Skeletal muscle tissue (tissue), 5 donors: ENCODE measurements around the gene MMP14. TPM values are rescaled to one million over a fixed set of nuclear protein-coding genes. Genes with fewer than 3 reads are reported as not detected.

Experiments used
- H3K27ac ChIP-seq: one replicate; pipeline ENCODE4 v1.7.0; 2013; ENCODE audit warnings: mild to moderate bottlenecking, low read depth, low read length, inconsistent platforms
- H3K27me3 ChIP-seq, 3 donors: one replicate each; pipeline ENCODE4 v1.7.0; 2013; ENCODE audit warnings: low read length in 3 of 3; ENCODE audit not compliant: control insufficient read depth in 3 of 3, insufficient read depth in 3 of 3
- H3K36me3 ChIP-seq, 3 donors: one replicate each; pipeline ENCODE4 v1.7.0; 2013; ENCODE audit warnings: low read length in 3 of 3; ENCODE audit not compliant: control insufficient read depth in 3 of 3, insufficient read depth in 3 of 3
- H3K4me1 ChIP-seq, 3 donors: one replicate each; pipeline ENCODE4 v1.7.0; 2013; ENCODE audit warnings: low read length in 3 of 3, mild to moderate bottlenecking in 3 of 3; ENCODE audit not compliant: control insufficient read depth in 3 of 3, insufficient read depth in 3 of 3
- H3K4me3 ChIP-seq, 3 donors: one replicate each; pipeline ENCODE4 v1.7.0; 2013; ENCODE audit warnings: low read length in 3 of 3
- H3K9ac ChIP-seq, 3 donors: one replicate each; pipeline ENCODE4 v1.7.0; 2013; ENCODE audit warnings: low read length in 3 of 3, mild to moderate bottlenecking in 3 of 3, moderate library complexity in 2 of 3, low read depth in 1 of 3
- H3K9me3 ChIP-seq, 3 donors: one replicate each; pipeline ENCODE4 v1.7.0; 2013; ENCODE audit warnings: low read length in 3 of 3; ENCODE audit not compliant: control insufficient read depth in 3 of 3
- small RNA-seq: library from RNA; depleted of rRNA; stranded (forward); fragments of <200 nt; gene quantifications from one replicate; pipeline ENCODE3, GENCODE V24; 2014
- total RNA-seq: library from RNA; depleted of rRNA; stranded (reverse); fragments of >200 nt; gene quantifications from one replicate; pipeline ENCODE4 v1.2.3, GENCODE V29; 2014
- donor health status: Osteomylitis.

MMP14 gene
- total RNA-seq, 1 donor from 2014 or later, result 96.0 TPM

DNA sequence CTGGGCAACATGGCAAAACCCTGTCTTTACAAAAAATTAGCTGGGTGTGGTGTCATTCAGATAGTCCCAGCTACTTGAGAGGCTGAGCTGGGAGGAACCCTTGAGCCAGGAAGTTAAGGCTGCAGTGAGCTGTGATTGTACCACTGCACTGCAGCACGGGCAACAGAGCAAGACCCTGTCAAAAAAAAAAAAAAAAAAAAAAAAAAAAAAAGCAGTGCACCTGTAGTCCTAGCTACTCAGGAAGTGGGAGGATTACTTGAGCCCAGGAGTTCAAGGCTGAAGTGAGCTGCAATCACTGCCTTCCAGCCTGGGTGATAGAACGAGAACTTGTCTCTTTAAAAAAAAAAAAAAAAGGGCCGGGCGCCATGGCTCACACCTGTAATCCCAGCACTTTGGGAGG, 52.3 kb downstream of the MMP14 start:
- Histone ChIP-seq H3K4me1 (peaks cover 0 to 7% (median 4%) of the 10 kb centered on the region in 3 donors), H3K27ac (no peak overlapping the region), H3K9me3 (no peaks in the 10 kb centered on the region), H3K4me3 (no peak overlapping the region), H3K36me3 (no peaks in the 10 kb centered on the region), H3K27me3 (peaks cover 2 to 29% (median 19%) of the 10 kb centered on the region in 3 donors), H3K9ac (no peak overlapping the region)

DNA sequence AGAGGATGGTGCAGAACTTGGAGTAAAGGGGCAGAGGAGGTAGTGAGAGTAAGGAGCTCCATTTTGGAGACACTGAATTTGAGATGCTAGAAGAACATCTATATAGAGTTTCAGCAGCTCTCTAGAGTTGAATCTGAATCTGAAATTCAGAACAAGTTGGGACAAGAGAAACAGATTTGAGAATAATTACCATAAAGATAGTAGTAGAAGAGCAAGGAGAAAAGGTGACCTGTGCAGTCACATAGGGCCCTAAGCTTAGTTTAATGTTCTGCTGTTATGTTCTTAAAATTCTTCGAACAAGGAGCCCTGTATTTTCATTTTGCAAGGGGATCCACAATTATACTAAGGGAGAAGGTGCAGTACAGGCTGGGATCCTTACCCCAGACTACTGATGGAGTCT, 54.0 kb downstream of the MMP14 start:
- Histone ChIP-seq H3K27ac (no peak overlapping the region), H3K4me1 (peaks cover 0 to 7% (median 4%) of the 10 kb centered on the region in 3 donors), H3K4me3 (no peak overlapping the region), H3K27me3 (peaks cover 0 to 18% (median 11%) of the 10 kb centered on the region in 3 donors), H3K9ac (no peak overlapping the region), H3K36me3 (no peaks in the 10 kb centered on the region), H3K9me3 (no peaks in the 10 kb centered on the region)

DNA sequence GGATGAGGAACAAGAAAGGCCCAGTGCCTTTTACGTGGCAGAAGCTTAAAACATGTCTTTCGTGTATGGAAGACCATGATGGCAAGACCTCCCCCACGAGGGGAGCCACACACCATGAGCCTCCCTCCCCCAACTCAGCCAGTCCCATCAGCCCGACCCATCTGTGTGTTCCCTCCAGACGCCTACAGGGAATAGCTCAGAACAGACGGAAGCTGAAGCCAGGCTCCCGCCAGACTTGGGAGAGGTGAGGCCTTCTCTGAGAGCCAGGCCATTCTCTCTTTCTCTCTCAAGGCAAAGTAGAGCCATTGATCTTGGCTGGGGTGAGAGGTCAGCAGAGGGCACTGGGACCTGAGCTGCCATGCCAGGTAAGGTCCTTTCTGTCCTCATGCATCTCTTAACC, 56.1 kb downstream of the MMP14 start:
- peaks cover 0 to 6% (median 0%) of the 10 kb centered on the region in 3 donors for H3K27me3 ChIP-seq
- no peak overlapping the region for H3K4me3 ChIP-seq
- H3K27ac ChIP-seq, result no peak overlapping the region
- no peaks in the 10 kb centered on the region for H3K9me3 ChIP-seq
- H3K4me1 ChIP-seq, result peaks cover 0 to 3% (median 3%) of the 10 kb centered on the region in 3 donors
- H3K36me3 ChIP-seq, result no peaks in the 10 kb centered on the region
- no peak overlapping the region for H3K9ac ChIP-seq

DNA sequence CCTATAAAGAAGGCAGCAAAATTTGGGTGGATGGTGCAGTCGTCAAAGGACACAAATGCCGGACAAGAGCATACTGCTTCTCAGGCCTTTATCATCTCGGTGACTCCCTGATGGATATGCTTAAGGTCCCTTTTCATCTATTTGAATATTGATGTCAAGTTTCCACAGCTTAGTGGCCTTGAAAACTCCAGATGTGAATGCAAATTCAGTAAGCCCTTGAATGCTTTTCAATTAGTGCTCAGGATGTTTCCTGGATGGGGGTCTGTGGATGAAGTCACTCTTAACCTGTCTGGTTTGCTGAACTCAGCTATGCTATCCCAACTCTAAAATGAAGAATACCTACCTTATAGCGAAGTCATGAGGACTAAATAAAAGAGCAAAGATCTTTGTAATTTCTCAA, 57.3 kb downstream of the MMP14 start:
- no peak overlapping the region for H3K9ac ChIP-seq
- H3K4me3 ChIP-seq, result no peak overlapping the region
- no peaks in the 10 kb centered on the region for H3K36me3 ChIP-seq
- no peaks in the 10 kb centered on the region for H3K9me3 ChIP-seq
- H3K27ac ChIP-seq, result no peak overlapping the region
- H3K4me1 ChIP-seq, result peaks cover 3 to 9% (median 3%) of the 10 kb centered on the region in 3 donors
- no peaks in the 10 kb centered on the region for H3K27me3 ChIP-seq

- H3K36me3 ChIP-seq, result peaks cover 0 to 3% (median 0%) of the 10 kb centered on the region in 3 donors
- no peak overlapping the region for H3K27ac ChIP-seq
- H3K4me3 ChIP-seq, result no peak overlapping the region
- H3K4me1 ChIP-seq, result peaks cover 3 to 11% (median 3%) of the 10 kb centered on the region in 3 donors
- H3K9ac ChIP-seq, result no peak overlapping the region
- H3K27me3 ChIP-seq, result no peaks in the 10 kb centered on the region
- no peaks in the 10 kb centered on the region for H3K9me3 ChIP-seq
These were observed 59.0 kb downstream of the MMP14 start for GRCh38 chr14:22895402-22895801.

DNA sequence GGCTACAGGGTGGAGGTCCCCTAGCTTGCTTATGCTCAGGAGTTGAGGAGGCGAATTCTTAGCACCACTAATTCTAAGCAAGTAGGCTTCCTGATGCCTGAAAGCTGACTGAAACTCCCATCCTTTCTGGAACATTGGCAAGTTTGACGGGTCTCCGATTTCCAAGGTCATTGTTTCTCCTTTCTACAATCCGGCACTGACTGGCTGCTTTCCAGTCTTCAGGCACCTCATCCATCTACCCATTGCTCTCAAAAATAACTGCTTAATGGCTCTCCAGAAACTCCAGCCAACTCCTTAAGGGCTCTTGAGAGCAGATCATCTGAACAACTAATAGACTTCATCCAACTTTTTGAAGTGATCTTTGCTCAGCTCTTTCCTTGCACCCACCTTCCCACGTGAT, 60.0 kb downstream of the MMP14 start:
- Histone ChIP-seq H3K9ac (peak overlapping the region in 1 of 3 donors; percentile 27), H3K4me1 (peaks cover 3 to 11% (median 3%) of the 10 kb centered on the region in 3 donors), H3K36me3 (peaks cover 8 to 12% (median 8%) of the 10 kb centered on the region in 3 donors), H3K27me3 (no peaks in the 10 kb centered on the region), H3K27ac (no peak overlapping the region), H3K4me3 (no peak overlapping the region), H3K9me3 (no peaks in the 10 kb centered on the region)

GRCh38 chr14:22896760-22897159, 60.4 kb downstream of the MMP14 start:
- Histone ChIP-seq H3K4me3 (no peak overlapping the region), H3K27me3 (no peaks in the 10 kb centered on the region), H3K9ac (no peak overlapping the region), H3K4me1 (peaks cover 3 to 11% (median 3%) of the 10 kb centered on the region in 3 donors), H3K27ac (no peak overlapping the region), H3K9me3 (no peaks in the 10 kb centered on the region), H3K36me3 (peaks cover 12 to 16% (median 12%) of the 10 kb centered on the region in 3 donors)

DNA sequence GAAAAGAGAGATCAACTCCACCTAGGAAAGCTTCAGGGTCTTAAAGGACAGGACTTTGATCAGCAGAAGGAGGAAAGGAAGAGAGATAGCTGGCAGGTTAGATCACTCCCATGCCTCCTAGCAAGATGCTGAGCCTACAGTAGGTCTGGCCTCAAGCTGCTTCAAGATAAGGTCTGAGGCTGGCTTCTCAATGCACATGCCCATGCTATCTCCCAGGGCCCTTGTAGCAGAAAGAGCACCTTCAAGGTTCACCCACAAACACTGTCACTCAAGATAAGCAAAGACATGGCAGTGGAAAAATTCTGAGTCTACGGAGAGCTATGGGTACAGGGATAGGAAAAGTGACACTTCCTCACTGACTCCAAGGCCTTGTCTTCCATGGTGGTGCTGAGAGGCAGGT, 61.0 kb downstream of the MMP14 start:
- Histone ChIP-seq H3K27me3 (no peaks in the 10 kb centered on the region), H3K9ac (no peak overlapping the region), H3K4me1 (peaks cover 3 to 11% (median 3%) of the 10 kb centered on the region in 3 donors), H3K9me3 (no peaks in the 10 kb centered on the region), H3K4me3 (no peak overlapping the region), H3K27ac (no peak overlapping the region), H3K36me3 (peaks cover 18 to 22% (median 18%) of the 10 kb centered on the region in 3 donors)

Small RNA genes within 50 kb of the gene (small RNA-seq; reads per million reads assigned to genes)
- not detected for gene RF00019

Other genes starting within 250 kb of the MMP14 start
- 244 TPM for gene DAD1, start 247.4 kb upstream of the MMP14 start, total RNA-seq
- 3.7 TPM for gene ABHD4, start 238.3 kb upstream of the MMP14 start, total RNA-seq
- gene OR6J1, start 192.2 kb upstream of the MMP14 start, total RNA-seq, result not detected
- gene OXA1L, start 69.9 kb upstream of the MMP14 start, total RNA-seq, result 79.9 TPM
- gene SLC7A7, start 21.1 kb upstream of the MMP14 start, total RNA-seq, result 15.1 TPM
- gene MRPL52, start 6.7 kb upstream of the MMP14 start, total RNA-seq, result 16.7 TPM
- gene LRP10, start 35.2 kb downstream of the MMP14 start, total RNA-seq, result 11.0 TPM
- gene REM2, start 46.6 kb downstream of the MMP14 start, total RNA-seq, result under 0.01 TPM
- 66.8 TPM for gene RBM23, start 82.6 kb downstream of the MMP14 start, total RNA-seq
- gene PRMT5, start 92.8 kb downstream of the MMP14 start, total RNA-seq, result 60.0 TPM
- gene HAUS4, start 120.5 kb downstream of the MMP14 start, total RNA-seq, result 53.2 TPM
- 77.8 TPM for gene AJUBA, start 146.0 kb downstream of the MMP14 start, total RNA-seq
- 9.9 TPM for gene C14orf93, start 173.6 kb downstream of the MMP14 start, total RNA-seq
- gene PSMB5, start 198.3 kb downstream of the MMP14 start, total RNA-seq, result 183 TPM
- not detected for gene PSMB11, start 205.6 kb downstream of the MMP14 start, total RNA-seq
- 1.6 TPM for gene CDH24, start 220.9 kb downstream of the MMP14 start, total RNA-seq